ENCODE results near the gene PITPNM1. TPM values are rescaled to one million over a fixed set of nuclear protein-coding genes. Genes with fewer than 3 reads are reported as not detected.
A peak's percentile ranks its signal among the peaks of the same experiment; 100 is the strongest.

Gene PITPNM1
- total RNA-seq, 2 experiments from 2014 or later = 90.0 to 94.8 TPM

- ChIA-PET POLR2A (interaction anchor here (0.6 to 2.5 kb wide), 5 partner anchors 10 to 176 kb away, joined by 3 to 9 read pairs (median 3); partner anchors contain the start of genes AIP, PPP1CA and PTPRCAP), CTCF (interaction anchor here (0.7 kb wide), 1 partner anchor 104 kb away, joined by 3 read pairs; no protein-coding TSS in a partner anchor)
- Histone ChIP-seq H3K36me3 (ENCODE audit: insufficient read depth, low read length) (peaks cover 90% of the 10 kb centered on the region), H3K27me3 (ENCODE audit: control insufficient read depth in 1 of 2, insufficient read depth in 2 of 2, low read length in 2 of 2) (no peaks in the 10 kb centered on the region), H3K4me1 (ENCODE audit: insufficient read depth, low read length) (peaks cover 26% of the 10 kb centered on the region), H3K4me3 (ENCODE audit: low read length) (no peak overlapping the region), H3K27ac (ENCODE audit: low read depth in 1 of 2, low read length in 2 of 2) (peak overlapping the region in 1 of 2 donors; percentile 34), H3K9me3 (ENCODE audit: control insufficient read depth in 1 of 2, insufficient read depth in 1 of 2, low read length in 2 of 2) (no peaks in the 10 kb centered on the region)
- Mint-ChIP-seq H3K4me3 (no peak overlapping the region), H3K4me1 (ENCODE audit: low read depth) (peaks cover 16% of the 10 kb centered on the region), H3K27me3 (no peaks in the 10 kb centered on the region), H3K27ac (no peak overlapping the region), H3K36me3 (ENCODE audit: low read depth) (peaks cover 70% of the 10 kb centered on the region), H3K9me3 (no peaks in the 10 kb centered on the region)
- peak in 2 of 14 experiments; percentile 34 to 53 for DNase-seq
- intact Hi-C loops (cut with DNase I, micrococcal nuclease) = no loop called here
- ATAC-seq (ENCODE audit: poor library complexity) = peak; percentile 41
- TF ChIP-seq CTCF (IDR thresholded peaks at IDR 0.05) = no peak
Measured at GRCh38 chr11:67492801-67493547, 12.2 kb downstream of the PITPNM1 start.

GRCh38 chr11:67492069-67492727, 13.0 kb downstream of the PITPNM1 start:
- ATAC-seq (ENCODE audit: poor library complexity) (no peak), DNase-seq (no peak)
- TF ChIP-seq CTCF (IDR thresholded peaks at IDR 0.05) = no peak
- intact Hi-C loops (cut with DNase I, micrococcal nuclease) = no loop called here
- Histone ChIP-seq H3K9me3 (ENCODE audit: control insufficient read depth in 1 of 2, insufficient read depth in 1 of 2, low read length in 2 of 2) (no peaks in the 10 kb centered on the region), H3K27ac (ENCODE audit: low read depth in 1 of 2, low read length in 2 of 2) (peak overlapping the region in 1 of 2 donors; percentile 34), H3K4me3 (ENCODE audit: low read length) (no peak overlapping the region), H3K4me1 (ENCODE audit: insufficient read depth, low read length) (peaks cover 34% of the 10 kb centered on the region), H3K36me3 (ENCODE audit: insufficient read depth, low read length) (peaks cover 91% of the 10 kb centered on the region), H3K27me3 (ENCODE audit: control insufficient read depth in 1 of 2, insufficient read depth in 2 of 2, low read length in 2 of 2) (no peaks in the 10 kb centered on the region)
- CTCF ChIA-PET = interaction anchor here (0.7 kb wide), 1 partner anchor 103 kb away, joined by 3 read pairs; no protein-coding TSS in a partner anchor
- H3K4me3 Mint-ChIP-seq = no peak overlapping the region
- H3K27me3 Mint-ChIP-seq = no peaks in the 10 kb centered on the region
- no peaks in the 10 kb centered on the region for H3K9me3 Mint-ChIP-seq
- H3K27ac Mint-ChIP-seq = no peak overlapping the region
- peaks cover 73% of the 10 kb centered on the region for H3K36me3 Mint-ChIP-seq (ENCODE audit: low read depth)
- POLR2A ChIA-PET = interaction anchor here (0.6 to 2.5 kb wide), 8 partner anchors 9 to 204 kb away, joined by 3 to 9 read pairs (median 3); partner anchors contain the start of genes AIP, PPP1CA and PTPRCAP
- peaks cover 24% of the 10 kb centered on the region for H3K4me1 Mint-ChIP-seq (ENCODE audit: low read depth)

GRCh38 chr11:67491276-67492068, 13.7 kb downstream of the PITPNM1 start:
- no peaks in the 10 kb centered on the region for H3K9me3 Mint-ChIP-seq

More at GRCh38 chr11:67491276-67492068, 13.7 kb downstream of the PITPNM1 start:
- Mint-ChIP-seq H3K4me1 (ENCODE audit: low read depth) (peaks cover 30% of the 10 kb centered on the region), H3K36me3 (ENCODE audit: low read depth) (peaks cover 72% of the 10 kb centered on the region), H3K27me3 (no peaks in the 10 kb centered on the region), H3K4me3 (no peak overlapping the region), H3K27ac (peak overlapping the region; percentile 68)
- Histone ChIP-seq H3K27ac (ENCODE audit: low read depth in 1 of 2, low read length in 2 of 2) (no peak overlapping the region), H3K4me1 (ENCODE audit: insufficient read depth, low read length) (peaks cover 41% of the 10 kb centered on the region), H3K36me3 (ENCODE audit: insufficient read depth, low read length) (peaks cover 93% of the 10 kb centered on the region), H3K9me3 (ENCODE audit: control insufficient read depth in 1 of 2, insufficient read depth in 1 of 2, low read length in 2 of 2) (no peaks in the 10 kb centered on the region), H3K4me3 (ENCODE audit: low read length) (no peak overlapping the region), H3K27me3 (ENCODE audit: control insufficient read depth in 1 of 2, insufficient read depth in 2 of 2, low read length in 2 of 2) (no peaks in the 10 kb centered on the region)
- POLR2A ChIA-PET = interaction anchor here (0.6 to 2.5 kb wide), 7 partner anchors 8 to 203 kb away, joined by 3 to 15 read pairs (median 5); partner anchors contain the start of genes AIP and PTPRCAP
- ATAC-seq (ENCODE audit: poor library complexity) (no peak), DNase-seq (peak in 1 of 14 experiments; percentile 19)
- CTCF ChIA-PET = no interaction called here
- intact Hi-C loops (cut with DNase I, micrococcal nuclease) = no loop called here
- TF ChIP-seq CTCF (IDR thresholded peaks at IDR 0.05) = no peak

Data from CD4-positive, alpha-beta T cell (primary cell).